Smooth muscle cell (in vitro differentiated cells): ENCODE data around the gene KIF2A. TPM values are rescaled to one million over a fixed set of nuclear protein-coding genes. Genes with fewer than 3 reads are reported as not detected.

ENCODE experiments used
- DNase-seq: peaks from one replicate; lab custom pipeline; 2025; ENCODE audit not compliant: unreplicated experiment; lab: John Stamatoyannopoulos, UW
- H2AFZ ChIP-seq: fragments of 200-600 bp; sonication (generic); 2 replicates; pipeline ENCODE4 v1.6.0; 2016; ENCODE audit warnings: antibody characterized with exemption, low read depth, mild to moderate bottlenecking
- H3F3A ChIP-seq: fragments of 200-600 bp; sonication (generic); 2 replicates; pipeline ENCODE4 v1.6.0; 2017; ENCODE audit warnings: antibody characterized with exemption, low read depth
- H3K27ac ChIP-seq: fragments of 200-600 bp; sonication (generic); 2 replicates; pipeline ENCODE4 v1.5.1; 2016; ENCODE audit warnings: low read depth, mild to moderate bottlenecking
- H3K27me3 ChIP-seq: fragments of 200-600 bp; sonication (generic); 2 replicates; pipeline ENCODE4 v1.6.1; 2016; ENCODE audit warnings: low read depth, mild to moderate bottlenecking
- H3K36me3 ChIP-seq: fragments of 200-600 bp; sonication (generic); 2 replicates; pipeline ENCODE4 v1.5.1; 2016; ENCODE audit warnings: low read depth
- H3K4me1 ChIP-seq: fragments of 200-600 bp; sonication (generic); 2 replicates; pipeline ENCODE4 v1.5.1; 2016; ENCODE audit warnings: low read depth
- H3K4me2 ChIP-seq: fragments of 200-600 bp; sonication (generic); 2 replicates; pipeline ENCODE4 v1.6.0; 2016; ENCODE audit warnings: mild to moderate bottlenecking
- H3K4me3 ChIP-seq: fragments of 200-600 bp; sonication (generic); 2 replicates; pipeline ENCODE4 v1.5.1; 2016; ENCODE audit warnings: mild to moderate bottlenecking
- H3K79me2 ChIP-seq: fragments of 200-600 bp; sonication (generic); 2 replicates; pipeline ENCODE4 v1.6.0; 2016; ENCODE audit warnings: low read depth, mild to moderate bottlenecking
- H3K9ac ChIP-seq: fragments of 200-600 bp; sonication (generic); 2 replicates; pipeline ENCODE4 v1.6.0; 2016; ENCODE audit warnings: low read depth
- H3K9me3 ChIP-seq: fragments of 200-600 bp; sonication (generic); replicated peaks from 2 replicates; pipeline ENCODE4 v1.5.1; 2016; ENCODE audit warnings: low read depth
- H4K20me1 ChIP-seq: fragments of 200-600 bp; sonication (generic); 2 replicates; pipeline ENCODE4 v1.6.0; 2016; ENCODE audit warnings: low read depth
- WGBS: methylation state at CpG from one replicate; pipeline ENCODE4 v1.1.7; 2016; ENCODE audit warnings: low lambda C conversion rate; 5-methylcytosine and 5-hydroxymethylcytosine counted together
- polyA plus RNA-seq: library from polyadenylated mRNA; unstranded; fragments of >200 nt; fragmentation: Nextera tagmentation; extraction: Ambion mirVana; gene quantifications from 2 replicates; pipeline ENCODE4 v1.2.1, GENCODE V29; 2016
- total RNA-seq: library from RNA; depleted of rRNA; stranded (reverse); fragments of >200 nt; gene quantifications from 2 replicates; pipeline ENCODE4 v1.2.3, GENCODE V29; 2014
- TF ChIP-seq, protein P1 (sequence below): fragments of 200-600 bp; sonication (generic); IDR thresholded peaks from 2 replicates; pipeline ENCODE4 v1.5.1; 2017; ENCODE audit warnings: borderline replicate concordance, mild to moderate bottlenecking, antibody characterized with exemption; ENCODE audit not compliant: insufficient read depth, poor library complexity, severe bottlenecking

The KIF2A gene
- total and polyA plus RNA-seq, 2 experiments from 2014 or later, result 34.4 to 89.2 TPM

GRCh38 chr5:62296998-62297397 is 9.0 kb upstream of the KIF2A start:
- no peaks in the 10 kb centered on the region for H3K27me3 ChIP-seq
- H2AFZ ChIP-seq, result no peak overlapping the region
- no peaks in the 10 kb centered on the region for H3K79me2 ChIP-seq
- no peak overlapping the region for H3K4me3 ChIP-seq
- no peaks in the 10 kb centered on the region for H3K36me3 ChIP-seq
- H4K20me1 ChIP-seq, result no peaks in the 10 kb centered on the region
- H3K9ac ChIP-seq, result no peak overlapping the region
- 59% methylated on average over 2 of the region's 2 CpGs for WGBS
- TF ChIP-seq, protein P1, sequence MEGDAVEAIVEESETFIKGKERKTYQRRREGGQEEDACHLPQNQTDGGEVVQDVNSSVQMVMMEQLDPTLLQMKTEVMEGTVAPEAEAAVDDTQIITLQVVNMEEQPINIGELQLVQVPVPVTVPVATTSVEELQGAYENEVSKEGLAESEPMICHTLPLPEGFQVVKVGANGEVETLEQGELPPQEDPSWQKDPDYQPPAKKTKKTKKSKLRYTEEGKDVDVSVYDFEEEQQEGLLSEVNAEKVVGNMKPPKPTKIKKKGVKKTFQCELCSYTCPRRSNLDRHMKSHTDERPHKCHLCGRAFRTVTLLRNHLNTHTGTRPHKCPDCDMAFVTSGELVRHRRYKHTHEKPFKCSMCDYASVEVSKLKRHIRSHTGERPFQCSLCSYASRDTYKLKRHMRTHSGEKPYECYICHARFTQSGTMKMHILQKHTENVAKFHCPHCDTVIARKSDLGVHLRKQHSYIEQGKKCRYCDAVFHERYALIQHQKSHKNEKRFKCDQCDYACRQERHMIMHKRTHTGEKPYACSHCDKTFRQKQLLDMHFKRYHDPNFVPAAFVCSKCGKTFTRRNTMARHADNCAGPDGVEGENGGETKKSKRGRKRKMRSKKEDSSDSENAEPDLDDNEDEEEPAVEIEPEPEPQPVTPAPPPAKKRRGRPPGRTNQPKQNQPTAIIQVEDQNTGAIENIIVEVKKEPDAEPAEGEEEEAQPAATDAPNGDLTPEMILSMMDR, result no peak
- H3K4me2 ChIP-seq, result no peak overlapping the region
- no peaks in the 10 kb centered on the region for H3K9me3 ChIP-seq
- no peak overlapping the region for H3K27ac ChIP-seq
- no peaks in the 10 kb centered on the region for H3K4me1 ChIP-seq
- no peaks in the 10 kb centered on the region for H3F3A ChIP-seq
- no peak for DNase-seq

DNA sequence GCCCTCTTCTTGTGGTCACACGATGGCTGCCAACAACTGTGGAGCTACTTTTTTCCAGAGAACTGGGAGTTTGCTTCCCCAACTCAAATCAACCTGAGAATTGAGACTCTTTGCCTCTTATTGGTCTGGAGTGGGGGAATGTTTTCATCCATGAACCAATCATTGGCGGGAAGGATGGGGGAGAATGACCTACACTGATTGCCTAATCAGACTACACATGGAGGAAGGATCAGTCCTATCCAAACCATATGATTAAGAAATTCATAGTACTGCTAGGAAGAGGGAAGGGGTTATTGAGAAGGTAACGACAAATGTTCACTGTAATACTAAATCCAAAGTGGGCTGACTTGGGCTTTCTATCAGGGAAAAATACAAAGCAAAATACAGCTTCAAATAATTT is 7.9 kb upstream of the KIF2A start:
- DNase-seq, result no peak
- Histone ChIP-seq H3K4me3 (no peak overlapping the region), H4K20me1 (no peaks in the 10 kb centered on the region), H3K4me2 (no peak overlapping the region), H3K27ac (no peak overlapping the region), H3K9me3 (no peaks in the 10 kb centered on the region), H2AFZ (no peak overlapping the region), H3K79me2 (no peaks in the 10 kb centered on the region), H3K9ac (no peak overlapping the region), H3K27me3 (no peaks in the 10 kb centered on the region), H3F3A (no peaks in the 10 kb centered on the region), H3K36me3 (no peaks in the 10 kb centered on the region), H3K4me1 (no peaks in the 10 kb centered on the region)
- TF ChIP-seq, protein P1, result no peak
- WGBS, result 95% methylated on average over 3 of the region's 3 CpGs

- H3K36me3 ChIP-seq, result no peaks in the 10 kb centered on the region
- WGBS, result 88% methylated on average over 4 of the region's 4 CpGs
- H3K4me3 ChIP-seq, result no peak overlapping the region
- H3K4me2 ChIP-seq, result no peak overlapping the region
- no peaks in the 10 kb centered on the region for H3F3A ChIP-seq
- TF ChIP-seq, protein P1, result no peak
- H3K9me3 ChIP-seq, result no peaks in the 10 kb centered on the region
- no peak overlapping the region for H2AFZ ChIP-seq
- no peaks in the 10 kb centered on the region for H3K4me1 ChIP-seq
- no peak overlapping the region for H3K9ac ChIP-seq
- H3K27me3 ChIP-seq, result no peaks in the 10 kb centered on the region
- no peak for DNase-seq
- no peak overlapping the region for H3K27ac ChIP-seq
- H4K20me1 ChIP-seq, result no peaks in the 10 kb centered on the region
- H3K79me2 ChIP-seq, result no peaks in the 10 kb centered on the region
These were observed 6.9 kb upstream of the KIF2A start for GRCh38 chr5:62299101-62299500.

GRCh38 chr5:62299600-62299999 is 6.4 kb upstream of the KIF2A start:
- Histone ChIP-seq H3F3A (no peaks in the 10 kb centered on the region), H3K9me3 (no peaks in the 10 kb centered on the region), H4K20me1 (no peaks in the 10 kb centered on the region), H3K9ac (no peak overlapping the region), H3K4me3 (no peak overlapping the region), H3K36me3 (no peaks in the 10 kb centered on the region), H3K27ac (no peak overlapping the region), H3K4me2 (no peak overlapping the region), H3K4me1 (no peaks in the 10 kb centered on the region), H3K79me2 (no peaks in the 10 kb centered on the region), H3K27me3 (no peaks in the 10 kb centered on the region), H2AFZ (peak overlapping the region; percentile 20)
- TF ChIP-seq, protein P1, result no peak
- 59% methylated on average over 1 of the region's 1 CpG for WGBS
- no peak for DNase-seq
